ENCODE results near the gene SPHK2.
"Not testable (repeated sequence)": the region's sequence is repeated elsewhere in the genome, so short reads cannot be mapped to it uniquely, and the experiment has no call there.

SPHK2 gene

DNA sequence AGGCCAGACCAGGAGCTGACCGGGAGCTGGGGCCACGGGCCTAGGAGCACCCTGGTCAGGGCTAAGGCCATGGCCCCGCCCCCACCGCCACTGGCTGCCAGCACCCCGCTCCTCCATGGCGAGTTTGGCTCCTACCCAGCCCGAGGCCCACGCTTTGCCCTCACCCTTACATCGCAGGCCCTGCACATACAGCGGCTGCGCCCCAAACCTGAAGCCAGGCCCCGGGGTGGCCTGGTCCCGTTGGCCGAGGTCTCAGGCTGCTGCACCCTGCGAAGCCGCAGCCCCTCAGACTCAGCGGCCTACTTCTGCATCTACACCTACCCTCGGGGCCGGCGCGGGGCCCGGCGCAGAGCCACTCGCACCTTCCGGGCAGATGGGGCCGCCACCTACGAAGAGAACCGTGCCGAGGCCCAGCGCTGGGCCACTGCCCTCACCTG, 6.6 kb downstream of the SPHK2 start:
- DNase-seq, result no peak

DNA sequence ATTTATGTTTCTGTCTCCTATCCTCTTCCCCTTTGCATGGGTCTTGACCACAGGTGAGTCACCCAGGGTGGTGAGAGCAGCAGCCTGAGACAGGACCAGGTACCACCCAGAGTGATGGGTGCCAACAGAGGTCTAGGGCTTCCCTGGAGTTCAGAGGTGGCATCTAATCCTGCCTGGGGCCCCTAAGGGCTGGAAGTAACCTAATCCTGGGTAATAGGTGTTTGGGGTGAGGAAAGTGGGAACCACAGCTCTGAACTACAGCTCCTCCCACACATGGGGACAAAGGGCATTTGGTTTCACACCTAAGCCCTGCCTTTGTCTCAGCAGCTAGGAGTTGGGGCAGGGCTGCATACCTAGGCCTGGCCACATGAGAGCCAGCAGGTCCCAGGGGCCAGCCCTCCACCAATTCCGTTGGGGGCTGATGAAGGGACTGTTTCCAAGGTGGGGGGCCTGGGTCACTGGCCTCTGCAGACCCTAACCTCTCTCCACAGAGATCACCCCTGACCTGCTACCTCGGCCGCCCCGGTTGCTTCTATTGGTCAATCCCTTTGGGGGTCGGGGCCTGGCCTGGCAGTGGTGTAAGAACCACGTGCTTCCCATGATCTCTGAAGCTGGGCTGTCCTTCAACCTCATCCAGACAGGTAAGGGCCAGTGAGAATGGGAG, 8.0 kb downstream of the SPHK2 start:
- no peak for DNase-seq

DNA sequence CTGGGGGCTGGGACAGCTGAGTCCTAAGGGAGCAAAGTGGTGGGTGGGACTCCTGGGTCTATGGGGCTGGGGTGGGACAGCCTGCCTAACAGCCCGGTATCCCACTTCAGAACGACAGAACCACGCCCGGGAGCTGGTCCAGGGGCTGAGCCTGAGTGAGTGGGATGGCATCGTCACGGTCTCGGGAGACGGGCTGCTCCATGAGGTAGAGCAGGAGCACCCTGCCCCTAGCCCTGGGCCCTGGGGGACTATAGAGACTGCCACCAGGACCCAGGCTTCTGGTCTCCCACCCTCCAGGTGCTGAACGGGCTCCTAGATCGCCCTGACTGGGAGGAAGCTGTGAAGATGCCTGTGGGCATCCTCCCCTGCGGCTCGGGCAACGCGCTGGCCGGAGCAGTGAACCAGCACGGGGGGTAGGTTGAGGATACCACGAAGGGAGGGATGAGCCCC, 8.6 kb downstream of the SPHK2 start:
- no peak for DNase-seq

DNA sequence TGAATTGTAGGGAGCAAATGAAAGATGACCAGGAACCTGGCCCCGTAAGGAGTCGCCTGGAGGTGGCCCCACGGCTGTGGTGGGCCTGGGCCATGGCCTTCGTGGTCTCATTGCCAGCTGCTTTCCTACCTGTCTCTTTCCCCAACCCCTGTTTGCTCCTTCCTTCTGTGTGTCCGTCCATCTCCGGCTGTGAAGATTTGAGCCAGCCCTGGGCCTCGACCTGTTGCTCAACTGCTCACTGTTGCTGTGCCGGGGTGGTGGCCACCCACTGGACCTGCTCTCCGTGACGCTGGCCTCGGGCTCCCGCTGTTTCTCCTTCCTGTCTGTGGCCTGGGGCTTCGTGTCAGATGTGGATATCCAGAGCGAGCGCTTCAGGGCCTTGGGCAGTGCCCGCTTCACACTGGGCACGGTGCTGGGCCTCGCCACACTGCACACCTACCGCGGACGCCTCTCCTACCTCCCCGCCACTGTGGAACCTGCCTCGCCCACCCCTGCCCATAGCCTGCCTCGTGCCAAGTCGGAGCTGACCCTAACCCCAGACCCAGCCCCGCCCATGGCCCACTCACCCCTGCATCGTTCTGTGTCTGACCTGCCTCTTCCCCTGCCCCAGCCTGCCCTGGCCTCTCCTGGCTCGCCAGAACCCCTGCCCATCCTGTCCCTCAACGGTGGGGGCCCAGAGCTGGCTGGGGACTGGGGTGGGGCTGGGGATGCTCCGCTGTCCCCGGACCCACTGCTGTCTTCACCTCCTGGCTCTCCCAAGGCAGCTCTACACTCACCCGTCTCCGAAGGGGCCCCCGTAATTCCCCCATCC, 9.4 kb downstream of the SPHK2 start:
- DNase-seq, result no peak

DNA sequence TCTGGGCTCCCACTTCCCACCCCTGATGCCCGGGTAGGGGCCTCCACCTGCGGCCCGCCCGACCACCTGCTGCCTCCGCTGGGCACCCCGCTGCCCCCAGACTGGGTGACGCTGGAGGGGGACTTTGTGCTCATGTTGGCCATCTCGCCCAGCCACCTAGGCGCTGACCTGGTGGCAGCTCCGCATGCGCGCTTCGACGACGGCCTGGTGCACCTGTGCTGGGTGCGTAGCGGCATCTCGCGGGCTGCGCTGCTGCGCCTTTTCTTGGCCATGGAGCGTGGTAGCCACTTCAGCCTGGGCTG, 9.9 kb downstream of the SPHK2 start:
- no peak for DNase-seq

DNA sequence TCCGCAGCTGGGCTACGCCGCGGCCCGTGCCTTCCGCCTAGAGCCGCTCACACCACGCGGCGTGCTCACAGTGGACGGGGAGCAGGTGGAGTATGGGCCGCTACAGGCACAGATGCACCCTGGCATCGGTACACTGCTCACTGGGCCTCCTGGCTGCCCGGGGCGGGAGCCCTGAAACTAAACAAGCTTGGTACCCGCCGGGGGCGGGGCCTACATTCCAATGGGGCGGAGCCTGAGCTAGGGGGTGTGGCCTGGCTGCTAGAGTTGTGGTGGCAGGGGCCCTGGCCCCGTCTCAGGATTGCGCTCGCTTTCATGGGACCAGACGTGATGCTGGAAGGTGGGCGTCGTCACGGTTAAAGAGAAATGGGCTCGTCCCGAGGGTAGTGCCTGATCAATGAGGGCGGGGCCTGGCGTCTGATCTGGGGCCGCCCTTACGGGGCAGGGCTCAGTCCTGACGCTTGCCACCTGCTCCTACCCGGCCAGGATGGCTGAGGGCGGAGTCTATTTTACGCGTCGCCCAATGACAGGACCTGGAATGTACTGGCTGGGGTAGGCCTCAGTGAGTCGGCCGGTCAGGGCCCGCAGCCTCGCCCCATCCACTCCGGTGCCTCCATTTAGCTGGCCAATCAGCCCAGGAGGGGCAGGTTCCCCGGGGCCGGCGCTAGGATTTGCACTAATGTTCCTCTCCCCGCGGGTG, 10.4 kb downstream of the SPHK2 start:
- no peak for DNase-seq

DNA sequence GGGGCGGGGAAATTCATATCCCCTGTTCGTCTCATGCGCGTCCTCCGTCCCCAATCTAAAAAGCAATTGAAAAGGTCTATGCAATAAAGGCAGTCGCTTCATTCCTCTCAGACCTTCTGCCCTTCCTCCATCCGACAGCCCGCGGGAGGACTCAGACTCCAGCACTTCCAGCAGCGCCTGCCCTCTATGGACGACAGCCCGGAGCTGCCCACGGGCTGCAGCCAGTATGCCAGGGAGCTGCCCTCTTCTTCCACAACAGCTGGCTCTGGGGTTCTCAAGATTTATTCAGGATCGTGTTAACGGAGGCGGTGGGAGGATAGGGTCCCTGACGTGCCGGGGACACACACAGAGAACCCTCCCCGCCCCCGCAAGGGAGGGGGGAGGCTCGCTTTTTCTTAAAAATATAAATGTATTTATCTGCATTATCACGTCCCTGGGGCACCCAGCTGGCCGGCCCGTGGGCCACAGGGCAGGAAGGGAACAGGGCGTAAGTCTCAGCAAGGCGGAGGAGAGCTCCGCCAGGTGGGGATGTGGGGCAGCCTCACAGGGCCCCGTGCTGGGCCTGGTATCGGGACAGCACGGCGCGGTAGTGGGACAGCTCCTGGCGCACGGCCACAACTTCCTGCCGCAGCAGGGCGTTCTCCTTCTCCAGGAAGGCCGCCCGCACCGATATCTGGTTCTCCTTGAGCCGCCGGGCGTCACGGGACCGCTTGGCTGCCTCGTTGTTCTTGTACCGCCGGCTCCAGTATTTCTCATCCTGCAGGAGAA, 11.2 kb downstream of the SPHK2 start:
- no peak for DNase-seq

DNA sequence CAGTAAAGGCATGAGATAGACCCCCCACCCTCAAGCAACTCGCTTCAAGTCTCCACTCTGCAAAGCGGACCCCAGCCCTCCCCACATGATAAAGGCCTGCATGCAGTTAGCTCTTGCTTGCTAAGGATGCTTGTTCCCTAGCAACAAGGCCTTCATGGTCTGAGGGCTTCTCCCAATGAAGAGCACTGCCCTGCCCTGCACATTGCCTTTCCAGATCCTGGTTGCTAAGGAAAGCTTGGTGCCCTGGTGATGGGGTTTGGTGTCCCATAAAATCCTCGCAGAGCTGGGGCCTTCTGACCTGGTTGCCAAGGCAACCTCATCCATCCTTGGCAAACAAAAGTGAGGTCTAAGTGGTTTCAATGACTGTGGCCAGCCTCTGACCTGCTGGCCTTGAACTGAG, 11.9 kb downstream of the SPHK2 start:
- DNase-seq, result no peak

DNA sequence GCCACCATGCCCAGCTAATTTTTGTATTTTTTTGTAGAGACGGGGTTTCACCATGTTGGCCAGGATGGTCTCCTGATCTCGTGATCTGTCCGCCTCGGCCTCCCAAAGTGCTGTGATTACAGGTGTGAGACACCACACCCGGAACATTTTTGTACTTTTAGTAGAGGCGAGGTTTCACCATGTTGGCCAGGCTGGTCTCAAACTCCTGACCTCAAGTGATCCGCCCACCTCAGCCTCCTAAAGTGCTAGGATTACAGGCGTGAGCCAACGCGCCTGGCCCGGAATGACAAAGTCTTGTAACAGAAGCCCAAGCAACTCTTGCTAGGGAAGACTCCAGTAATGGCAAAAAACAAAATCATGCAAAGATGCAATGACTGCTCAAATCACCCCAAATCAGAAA, 13.0 kb downstream of the SPHK2 start:
- not testable (repeated sequence) for DNase-seq

DNA sequence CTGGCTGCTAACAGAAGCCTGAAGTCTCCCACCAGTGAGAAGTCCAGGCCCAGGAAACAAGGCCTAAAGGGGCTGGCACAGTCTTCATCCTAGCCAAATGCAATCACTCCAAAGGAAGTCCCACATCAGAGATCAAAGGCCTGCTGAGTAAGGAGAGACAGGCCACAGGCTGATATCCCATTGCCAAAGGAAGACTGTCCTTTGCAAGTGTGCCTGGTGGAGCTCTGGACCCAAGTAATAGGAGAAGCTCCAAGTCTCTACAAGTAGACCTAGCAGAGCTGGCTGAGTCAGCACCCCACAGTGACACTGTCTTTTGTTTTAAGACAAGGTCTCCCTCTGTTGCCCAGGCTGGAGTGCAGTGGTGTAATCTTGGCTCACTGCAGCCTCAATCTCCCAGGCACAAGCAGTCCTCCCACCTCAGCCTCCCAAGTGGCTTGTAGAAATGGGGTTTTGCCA, 13.4 kb downstream of the SPHK2 start:
- no peak for DNase-seq

DNA sequence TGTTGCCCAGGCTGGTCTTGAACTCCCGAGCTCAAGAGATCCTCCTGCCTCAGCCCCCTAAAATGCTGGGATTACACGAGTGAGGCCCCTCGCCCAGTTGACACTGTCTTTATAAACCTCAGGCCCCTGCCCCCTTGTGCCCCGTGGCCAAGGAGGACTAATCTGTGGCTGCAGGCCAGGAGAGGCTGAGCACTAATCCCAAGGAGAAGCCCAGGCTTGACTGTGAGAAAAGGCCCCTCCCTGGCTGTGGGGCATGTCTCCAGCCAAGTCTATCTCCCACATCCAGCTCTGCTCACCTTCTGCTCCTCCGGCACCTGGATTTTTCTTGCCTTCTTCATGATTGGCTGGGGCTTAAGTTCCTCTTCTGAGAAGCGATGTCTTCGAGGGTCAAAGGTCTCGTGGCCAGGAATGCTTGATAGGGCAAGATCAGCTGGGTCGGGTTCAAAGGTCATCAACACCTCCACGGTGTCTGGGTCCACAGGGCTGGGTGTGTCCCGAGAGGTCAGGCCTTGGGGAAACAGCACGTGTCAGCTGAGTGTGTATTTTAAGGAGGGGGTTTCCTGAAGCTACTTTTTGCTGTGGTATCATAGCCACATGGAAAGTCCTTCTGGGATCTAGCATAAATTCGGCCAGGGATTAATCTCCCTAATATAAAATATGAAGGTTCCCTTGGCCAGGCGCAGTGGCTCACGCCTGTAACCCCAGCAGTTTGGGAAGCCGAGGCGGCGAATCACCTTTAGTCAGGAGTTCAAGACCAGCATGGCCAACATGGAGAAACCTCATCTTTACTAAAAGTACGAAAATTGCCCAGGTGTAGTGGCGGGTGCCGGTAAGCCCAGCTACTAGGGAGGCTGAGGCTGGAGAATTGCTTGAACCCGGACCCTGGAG, 14.1 kb downstream of the SPHK2 start:
- no peak for DNase-seq

DNA sequence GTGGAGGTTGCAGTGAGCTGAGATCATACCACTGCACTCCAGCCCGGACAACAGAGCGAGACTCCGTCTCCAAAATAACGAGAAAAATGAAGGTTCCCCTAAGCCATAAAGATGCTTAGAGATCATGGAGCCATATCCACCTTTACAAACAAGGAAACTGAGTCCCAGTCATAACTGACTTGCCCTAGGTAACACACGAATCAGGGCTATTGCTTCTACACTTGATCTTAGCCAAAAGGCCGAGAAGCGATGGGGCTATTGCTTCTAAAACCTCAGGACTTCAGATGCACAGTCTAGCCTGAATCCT, 14.7 kb downstream of the SPHK2 start:
- no peak for DNase-seq

DNA sequence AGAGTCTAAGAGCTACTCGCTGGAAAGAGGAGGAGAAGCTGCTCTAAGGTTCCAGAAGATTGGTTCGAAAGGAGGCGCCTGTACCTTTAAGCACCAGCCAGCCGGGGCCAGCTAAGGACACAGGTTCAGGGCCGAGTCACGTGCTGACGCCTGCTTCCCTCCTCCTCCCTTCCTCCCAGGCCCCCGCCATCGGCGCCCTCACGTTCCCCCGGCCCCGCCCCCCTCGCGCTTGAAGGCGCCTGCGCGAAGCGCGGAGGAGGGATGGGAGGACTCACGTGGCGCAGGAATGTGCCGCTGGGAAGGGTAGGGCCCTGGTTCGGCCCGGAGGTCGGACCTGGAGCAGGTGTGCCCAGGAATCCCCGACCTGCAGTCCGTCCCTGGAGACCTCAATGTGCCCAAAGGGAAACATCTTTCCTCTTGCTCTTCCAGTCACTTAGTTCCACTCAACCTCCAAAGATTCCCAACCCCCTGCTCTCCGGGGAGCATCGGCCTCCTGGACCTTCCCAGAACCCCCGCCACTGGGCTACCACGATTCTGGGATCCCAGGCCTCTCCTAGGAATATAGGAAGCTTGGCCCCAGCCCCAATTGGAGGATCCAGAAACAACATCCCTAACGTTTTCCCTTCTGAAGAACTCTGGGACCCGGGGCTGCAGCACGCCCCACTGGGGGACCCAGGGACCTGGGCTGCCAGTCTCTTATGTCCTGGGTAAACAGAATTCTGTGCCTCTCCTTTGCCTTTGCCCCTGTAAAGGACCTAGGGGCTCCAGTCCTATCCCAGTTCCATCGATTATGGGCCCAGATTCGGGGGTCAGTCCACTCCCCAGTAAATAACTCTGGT, 15.3 kb downstream of the SPHK2 start:
- peak; percentile 93 for DNase-seq

DNA sequence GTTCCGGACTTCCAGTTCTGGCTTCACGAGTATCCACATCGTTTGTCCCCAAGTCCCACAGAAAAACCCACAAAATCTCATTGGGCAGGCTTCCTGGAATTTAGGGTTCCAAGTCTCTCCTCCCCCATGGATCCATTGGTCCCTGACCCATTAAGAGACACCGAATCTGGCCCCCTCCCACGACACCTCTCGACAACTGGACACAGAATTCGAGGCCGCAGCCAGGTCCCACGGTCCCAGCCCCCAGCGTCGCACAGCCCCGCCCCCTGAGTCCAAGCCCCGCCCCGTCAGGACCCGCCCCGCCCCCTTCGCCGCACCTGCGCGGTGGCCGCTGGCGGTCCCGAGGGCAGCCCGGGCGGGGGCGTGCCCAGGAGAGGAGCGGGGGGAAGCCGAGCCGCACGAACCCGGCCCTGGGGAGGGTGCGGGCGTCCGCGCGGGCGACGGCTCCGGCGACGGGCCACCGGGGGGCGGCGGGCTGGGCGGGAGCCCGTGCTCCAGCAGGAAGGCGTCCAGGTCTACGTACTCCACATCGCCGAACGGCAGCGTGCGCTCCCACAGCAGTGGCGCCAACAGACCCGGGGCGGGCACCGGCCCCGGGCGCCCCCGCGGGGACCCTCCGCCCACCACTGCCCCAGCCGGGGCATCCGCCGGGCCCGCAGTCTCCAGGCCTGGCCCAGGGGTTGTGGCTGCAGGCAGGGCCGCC, 16.1 kb downstream of the SPHK2 start:
- DNase-seq, result peak; percentile 66

DNA sequence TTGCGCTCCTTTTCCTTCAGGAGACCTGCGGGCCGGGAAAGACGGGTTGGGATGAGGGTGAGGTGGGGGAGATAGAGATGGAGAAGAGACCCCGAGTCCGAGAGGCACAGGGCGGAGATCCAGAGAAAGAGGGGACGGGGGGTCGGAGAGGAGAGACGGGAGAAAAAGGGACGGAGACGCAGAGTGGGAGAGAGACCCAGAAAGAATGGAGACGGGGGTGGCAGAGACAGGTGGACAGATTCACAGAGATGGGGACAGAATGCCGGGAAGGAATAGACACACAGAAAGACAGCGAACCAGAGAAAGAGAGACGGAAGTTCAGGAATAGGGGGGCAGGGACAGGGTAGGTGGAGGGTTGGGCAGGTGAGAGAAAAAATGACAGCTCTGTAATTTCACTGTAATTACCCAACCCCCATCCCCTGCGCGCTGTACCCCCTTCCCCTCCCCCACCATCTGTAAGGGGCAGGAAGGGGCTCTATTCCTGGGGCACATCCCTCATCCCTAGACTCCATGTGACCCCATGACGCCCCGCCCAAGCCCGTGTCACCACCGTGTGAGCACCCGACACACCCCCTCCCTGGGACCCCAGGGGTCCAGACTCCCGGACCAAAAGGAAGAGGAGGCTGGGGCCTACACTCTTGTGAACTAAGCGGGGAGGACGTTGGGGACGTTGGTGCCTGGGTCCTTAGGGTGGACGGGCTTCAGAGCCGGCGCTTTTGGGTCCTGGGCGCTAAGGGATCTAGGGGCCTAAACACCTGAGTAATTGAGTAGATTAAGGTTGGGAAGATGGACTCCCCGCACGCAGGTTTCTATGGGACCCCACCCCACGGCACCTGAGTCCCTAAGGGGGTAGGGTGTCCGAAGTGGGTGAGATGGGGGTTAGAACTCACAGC, 16.9 kb downstream of the SPHK2 start:
- no peak for DNase-seq

DNA sequence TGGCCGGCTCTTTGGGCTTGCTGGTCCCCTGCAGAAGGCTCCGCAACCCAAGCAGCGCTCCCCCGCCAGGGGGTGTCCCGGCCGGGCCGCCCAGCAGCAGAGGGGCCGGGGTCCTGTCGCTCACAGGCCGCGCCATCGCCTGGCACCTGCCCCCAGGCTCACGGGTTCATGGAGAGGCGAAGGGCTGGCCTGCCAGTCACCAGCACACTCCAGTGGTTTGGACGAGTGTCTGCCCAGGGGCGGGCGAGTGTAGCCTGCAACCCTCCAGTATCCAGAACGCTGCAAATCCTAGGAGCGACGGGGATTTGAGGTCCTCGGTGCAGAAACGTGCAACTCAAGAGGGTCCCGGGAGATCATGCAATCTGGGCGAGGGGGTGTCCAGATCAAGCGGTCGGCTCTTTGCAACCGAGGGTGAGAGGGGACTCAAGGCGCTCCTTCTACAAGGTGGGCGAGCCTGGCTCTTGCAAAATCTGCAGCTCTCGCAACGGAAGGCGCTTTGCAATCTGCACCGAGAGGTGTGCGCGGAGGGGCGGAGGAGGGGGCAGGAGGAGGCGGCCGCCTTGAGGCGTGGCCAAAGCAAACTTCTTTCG, 17.6 kb downstream of the SPHK2 start, which contains the start of gene DBP:
Gene DBP, minus strand, starts transcription at position 521 of the 590 bp plus-strand sequence. Its CDS starts 385 bp downstream, at position 136.
- no peak for DNase-seq

DNA sequence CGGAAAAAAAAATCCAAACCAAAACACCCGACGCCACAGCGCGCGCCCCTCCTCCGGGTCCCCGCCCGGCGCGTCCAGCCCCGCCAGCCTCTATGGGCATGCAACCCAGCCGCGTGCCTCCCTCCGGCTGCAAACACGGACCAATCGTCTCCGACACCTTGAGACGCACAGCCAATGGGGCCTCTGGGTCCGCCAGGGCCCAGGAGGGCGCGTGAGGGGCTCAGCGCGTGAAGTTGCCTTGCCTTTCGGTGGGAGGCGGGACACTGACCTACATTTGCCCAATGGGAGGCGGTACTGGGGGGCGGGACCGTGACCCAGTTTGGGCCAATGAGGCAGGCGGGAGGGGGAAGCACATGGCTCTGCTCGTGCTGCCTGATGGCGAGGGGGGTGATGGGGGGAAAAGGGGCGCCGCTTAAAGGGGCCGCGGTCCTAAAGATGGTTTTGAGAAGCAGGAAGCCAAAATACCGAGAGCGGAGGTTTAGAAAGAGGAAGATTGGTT, 18.2 kb downstream of the SPHK2 start:
- DNase-seq, result peak; percentile 100

DNA sequence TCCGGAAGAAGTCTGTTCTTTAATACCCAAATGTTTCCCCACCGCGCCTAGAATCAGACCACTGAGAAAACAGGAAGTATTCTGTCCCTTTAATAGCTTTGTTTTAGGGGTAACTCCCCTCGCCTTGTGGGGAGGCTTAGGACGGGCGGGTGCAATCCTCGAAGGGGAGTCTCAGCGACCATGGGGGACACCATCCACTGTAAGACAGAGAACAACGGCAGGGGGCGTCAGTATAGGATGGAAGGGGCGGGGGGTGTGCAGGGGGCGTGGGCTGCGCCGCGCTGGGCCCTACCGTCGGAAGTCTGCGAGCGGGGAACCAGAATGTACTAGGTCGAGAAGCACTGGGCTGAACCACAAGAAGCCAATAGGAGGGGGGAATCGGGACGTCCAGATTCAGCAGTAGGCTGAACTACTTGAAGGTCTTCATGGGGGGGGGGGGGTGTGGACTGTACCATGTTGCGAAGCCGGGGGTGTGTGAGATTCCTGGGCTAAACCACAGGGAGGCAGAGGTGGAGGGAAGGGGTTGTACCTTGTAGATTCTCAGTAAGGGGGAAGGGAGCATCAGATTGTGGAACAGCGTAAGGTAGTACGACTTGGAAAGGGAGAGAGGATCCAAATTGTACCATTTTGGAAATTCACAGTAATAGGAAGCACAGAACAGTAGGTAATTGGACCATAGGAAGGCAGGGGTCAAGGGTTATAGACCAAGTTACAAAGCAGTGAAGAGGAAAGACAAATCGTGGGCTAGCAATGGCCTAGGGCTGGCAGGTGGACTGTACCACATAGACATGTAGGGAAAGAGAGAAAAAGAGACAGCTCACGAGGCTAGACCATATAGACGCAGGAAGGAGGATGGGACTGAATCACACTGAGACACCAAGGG, 18.9 kb downstream of the SPHK2 start:
- peak; percentile 93 for DNase-seq

All from CD4-positive, alpha-beta T cell treated with Interferon gamma for 1 hour (primary cell).